SJSA1 (cell line): Measurements from ENCODE around the gene DNER. TPM values are rescaled to one million over a fixed set of nuclear protein-coding genes. Genes with fewer than 3 reads are reported as not detected.

Source experiments
- DNase-seq, 2 experiments: peaks; one replicate each; pipeline ENCODE4 v3.0.0-alpha.2; 2015 to 2020; ENCODE audit warnings: low spot score in 2 of 2, low read depth in 1 of 2
- H3K27ac ChIP-seq: fragments of 250-450 bp; sonication (Bioruptor Pico); 2 replicates; pipeline ENCODE4 v1.5.1; 2020; ENCODE audit warnings: mild to moderate bottlenecking, moderate library complexity
- H3K27me3 ChIP-seq: fragments of 250-450 bp; sonication (Bioruptor Pico); replicated peaks from 2 replicates; pipeline ENCODE4 v1.5.1; 2020; ENCODE audit warnings: mild to moderate bottlenecking, moderate library complexity
- H3K36me3 ChIP-seq: fragments of 250-450 bp; sonication (Bioruptor Pico); 2 replicates; pipeline ENCODE4 v1.5.1; 2020; ENCODE audit warnings: mild to moderate bottlenecking
- H3K4me1 ChIP-seq: fragments of 250-450 bp; sonication (Bioruptor Pico); replicated peaks from 2 replicates; pipeline ENCODE4 v1.6.1; 2021; ENCODE audit warnings: mild to moderate bottlenecking
- H3K4me3 ChIP-seq: fragments of 250-450 bp; sonication (Bioruptor Pico); 2 replicates; pipeline ENCODE4 v1.5.1; 2020; ENCODE audit warnings: mild to moderate bottlenecking
- H3K9me3 ChIP-seq: fragments of 250-450 bp; sonication (Bioruptor Pico); replicated peaks from 2 replicates; pipeline ENCODE4 v1.5.1; 2020; ENCODE audit warnings: mild to moderate bottlenecking
- total RNA-seq: library from RNA; depleted of rRNA; stranded (reverse); fragments of >200 nt; shearing (Covaris generic); gene quantifications from 2 replicates; pipeline ENCODE4 v1.2.3, GENCODE V29; 2014

Gene DNER
- total RNA-seq, 1 experiment from 2014 or later: 0.05 TPM

DNA sequence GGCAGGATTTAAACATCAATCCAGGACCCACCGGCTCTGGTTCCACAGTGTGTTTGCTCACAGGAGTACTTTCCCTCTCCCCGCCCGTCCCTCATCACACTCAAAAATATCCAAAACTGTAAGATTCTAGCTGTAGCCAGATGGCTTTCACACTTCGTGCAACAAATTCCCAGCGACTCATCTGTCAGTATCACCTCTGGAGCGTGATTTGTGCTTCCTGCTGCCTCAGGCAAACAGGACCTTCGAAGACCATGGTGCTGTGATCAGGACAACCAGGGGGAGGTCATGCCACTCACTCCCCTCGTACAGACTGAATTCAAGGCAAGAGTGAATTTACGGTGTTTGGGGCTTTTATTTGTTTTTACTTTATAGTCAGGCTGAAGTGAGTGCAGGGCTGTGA is 288.8 kb downstream of the DNER start:
- no peaks in the 10 kb centered on the region for H3K36me3 ChIP-seq
- H3K27me3 ChIP-seq: no peaks in the 10 kb centered on the region
- H3K4me1 ChIP-seq: no peaks in the 10 kb centered on the region
- H3K9me3 ChIP-seq: no peaks in the 10 kb centered on the region
- H3K4me3 ChIP-seq: no peak overlapping the region
- H3K27ac ChIP-seq: no peak overlapping the region
- DNase-seq: no peak

DNA sequence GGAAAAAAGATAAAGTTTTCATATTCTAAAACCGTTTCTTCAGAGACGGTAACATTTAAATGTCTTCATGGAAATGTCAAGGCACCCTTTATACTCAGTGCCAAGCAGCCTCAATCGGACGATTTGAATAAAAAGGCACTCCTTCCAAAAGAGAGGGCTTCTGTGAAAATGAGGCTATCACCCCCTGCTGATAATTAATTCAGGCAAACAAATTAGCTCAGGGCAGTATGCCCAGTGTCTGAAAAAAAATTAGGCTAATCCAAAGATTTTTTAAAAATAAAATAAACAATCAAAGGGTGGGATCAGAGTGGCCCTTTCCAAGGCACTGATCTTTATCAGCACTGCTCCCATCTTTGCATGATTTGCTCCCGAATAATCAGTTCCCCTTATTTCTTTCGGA is 292.3 kb downstream of the DNER start:
- DNase-seq: no peak

GRCh38 chr2:229419158-229419557 is 295.2 kb downstream of the DNER start:
- H3K27ac ChIP-seq: no peak overlapping the region
- H3K4me3 ChIP-seq: no peak overlapping the region
- no peak for DNase-seq
- H3K9me3 ChIP-seq: 0 out of 2 replicates have a peak, but pooled peaks cover 2% of the 10 kb centered on the region
- H3K36me3 ChIP-seq: no peaks in the 10 kb centered on the region
- H3K27me3 ChIP-seq: no peaks in the 10 kb centered on the region
- H3K4me1 ChIP-seq: no peaks in the 10 kb centered on the region

More for the DNA sequence above, 292.3 kb downstream of the DNER start:
- Histone ChIP-seq H3K4me3 (no peak overlapping the region), H3K4me1 (no peaks in the 10 kb centered on the region), H3K36me3 (no peaks in the 10 kb centered on the region), H3K27me3 (no peaks in the 10 kb centered on the region), H3K27ac (no peak overlapping the region), H3K9me3 (no peaks in the 10 kb centered on the region)

- Histone ChIP-seq H3K4me3 (no peak overlapping the region), H3K27me3 (no peaks in the 10 kb centered on the region), H3K9me3 (0 out of 2 replicates have a peak, but pooled peaks cover 2% of the 10 kb centered on the region), H3K4me1 (no peaks in the 10 kb centered on the region), H3K36me3 (no peaks in the 10 kb centered on the region), H3K27ac (no peak overlapping the region)
- no peak for DNase-seq
Measured at GRCh38 chr2:229417916-229418315, 296.4 kb downstream of the DNER start.

DNA sequence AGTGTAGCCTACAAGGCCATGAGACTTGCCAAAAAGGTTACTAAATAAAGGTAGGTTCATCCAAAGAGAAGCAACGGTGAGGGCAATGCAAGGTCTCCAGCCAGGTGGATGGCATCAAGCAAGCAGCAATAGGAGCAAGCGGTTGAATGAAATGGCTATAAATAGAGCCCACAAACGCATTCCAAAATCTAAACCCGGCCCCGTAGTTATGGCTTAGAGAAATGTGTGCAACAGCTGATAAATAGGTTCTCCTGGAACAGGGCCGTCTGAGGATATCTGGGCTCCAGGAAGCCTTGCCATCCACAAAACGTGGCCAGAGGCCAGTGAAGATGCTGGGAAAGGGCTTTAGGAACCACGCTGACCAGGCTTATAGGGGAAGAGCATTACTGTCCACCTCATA is 297.2 kb downstream of the DNER start:
- Histone ChIP-seq H3K4me3 (no peak overlapping the region), H3K27ac (no peak overlapping the region), H3K9me3 (0 out of 2 replicates have a peak, but pooled peaks cover 2% of the 10 kb centered on the region), H3K27me3 (no peaks in the 10 kb centered on the region), H3K4me1 (no peaks in the 10 kb centered on the region), H3K36me3 (no peaks in the 10 kb centered on the region)
- no peak for DNase-seq

DNA sequence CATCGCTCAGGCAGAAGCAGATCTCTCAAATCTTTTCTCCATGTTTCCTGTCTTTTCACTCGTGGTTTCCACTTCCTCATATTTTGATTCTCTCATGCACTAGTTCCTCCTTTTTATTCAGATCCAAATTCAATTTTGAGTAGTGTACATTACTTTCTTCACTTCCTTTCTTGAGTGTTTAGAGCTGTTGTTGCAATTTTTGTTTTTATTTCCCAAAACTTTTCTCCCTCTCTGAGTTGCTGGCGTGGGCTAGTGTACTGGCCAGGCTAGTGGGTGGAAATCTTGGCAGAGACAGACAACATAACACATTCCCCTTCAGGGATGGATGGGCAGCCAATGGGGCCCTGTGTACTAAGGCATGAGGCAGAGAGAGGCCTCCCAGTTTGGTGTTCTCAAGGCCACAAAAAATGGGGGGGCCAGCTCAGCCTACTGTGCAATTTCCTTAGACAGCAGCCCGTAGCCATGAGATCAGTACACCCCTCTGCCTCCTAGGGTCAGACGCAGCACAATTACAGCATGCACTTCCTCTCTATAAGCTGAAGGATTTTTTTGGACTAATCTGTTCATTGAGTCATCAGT is 298.1 kb downstream of the DNER start:
- Histone ChIP-seq H3K4me3 (no peak overlapping the region), H3K36me3 (no peaks in the 10 kb centered on the region), H3K27me3 (no peaks in the 10 kb centered on the region), H3K4me1 (no peaks in the 10 kb centered on the region), H3K27ac (no peak overlapping the region), H3K9me3 (0 out of 2 replicates have a peak, but pooled peaks cover 2% of the 10 kb centered on the region)
- DNase-seq: no peak

GRCh38 chr2:229414631-229415030 is 299.7 kb downstream of the DNER start:
- no peaks in the 10 kb centered on the region for H3K27me3 ChIP-seq
- no peak overlapping the region for H3K4me3 ChIP-seq
- H3K4me1 ChIP-seq: peaks cover 5% of the 10 kb centered on the region
- 0 out of 2 replicates have a peak, but pooled peaks cover 2% of the 10 kb centered on the region for H3K9me3 ChIP-seq
- H3K27ac ChIP-seq: no peak overlapping the region
- no peaks in the 10 kb centered on the region for H3K36me3 ChIP-seq
- no peak for DNase-seq

DNA sequence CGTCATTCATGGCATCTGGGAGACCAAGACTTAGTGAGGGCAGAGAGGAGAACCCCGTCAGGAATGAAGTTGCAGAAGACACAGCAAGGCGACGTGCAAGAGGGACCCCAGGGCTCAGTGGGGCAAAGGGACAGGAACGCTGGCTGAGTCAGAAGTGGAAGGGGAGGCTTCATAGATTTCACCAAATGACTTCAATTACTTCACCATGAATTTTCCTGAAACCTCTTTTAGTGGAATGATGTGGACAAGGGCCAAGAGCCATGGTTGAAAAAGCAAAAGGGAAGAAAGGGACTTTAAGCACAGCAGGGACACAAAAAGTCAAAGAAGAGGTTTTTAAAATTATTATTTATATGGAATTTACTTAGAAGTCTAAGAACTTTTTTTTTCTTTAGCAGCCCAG is 301.7 kb downstream of the DNER start:
- no peak overlapping the region for H3K4me3 ChIP-seq
- no peak overlapping the region for H3K27ac ChIP-seq
- no peaks in the 10 kb centered on the region for H3K36me3 ChIP-seq
- H3K9me3 ChIP-seq: 0 out of 2 replicates have a peak, but pooled peaks cover 2% of the 10 kb centered on the region
- H3K27me3 ChIP-seq: no peaks in the 10 kb centered on the region
- H3K4me1 ChIP-seq: peaks cover 24% of the 10 kb centered on the region
- no peak for DNase-seq

DNA sequence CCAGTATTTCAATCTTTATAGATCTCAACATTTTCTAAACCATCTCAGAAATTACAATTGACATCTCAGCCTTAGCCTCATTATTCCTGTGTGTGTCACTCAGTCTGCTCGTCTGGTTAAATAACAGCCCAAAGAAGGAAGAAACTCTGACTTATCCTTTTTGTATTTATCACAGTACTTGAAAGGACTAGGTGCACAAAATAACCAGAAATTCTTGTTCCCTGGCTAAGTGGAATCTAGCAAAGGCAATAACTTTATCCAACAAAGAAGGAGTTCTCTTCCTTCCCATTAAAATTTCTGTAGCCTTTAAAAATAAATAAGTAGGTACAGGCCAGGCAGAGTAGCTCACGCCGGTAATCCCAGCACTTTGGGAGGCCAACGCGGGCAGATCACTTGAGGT is 303.4 kb downstream of the DNER start:
- H3K27me3 ChIP-seq: no peaks in the 10 kb centered on the region
- H3K9me3 ChIP-seq: 0 out of 2 replicates have a peak, but pooled peaks cover 2% of the 10 kb centered on the region
- H3K27ac ChIP-seq: no peak overlapping the region
- H3K4me3 ChIP-seq: no peak overlapping the region
- no peaks in the 10 kb centered on the region for H3K36me3 ChIP-seq
- no peak for DNase-seq
- peaks cover 36% of the 10 kb centered on the region for H3K4me1 ChIP-seq

- H3K9me3 ChIP-seq: 0 out of 2 replicates have a peak, but pooled peaks cover 2% of the 10 kb centered on the region
- DNase-seq: no peak
- peaks cover 36% of the 10 kb centered on the region for H3K4me1 ChIP-seq
- no peak overlapping the region for H3K4me3 ChIP-seq
- no peak overlapping the region for H3K27ac ChIP-seq
- no peaks in the 10 kb centered on the region for H3K36me3 ChIP-seq
- no peaks in the 10 kb centered on the region for H3K27me3 ChIP-seq
Measured at GRCh38 chr2:229410264-229410663, 304.1 kb downstream of the DNER start.

DNA sequence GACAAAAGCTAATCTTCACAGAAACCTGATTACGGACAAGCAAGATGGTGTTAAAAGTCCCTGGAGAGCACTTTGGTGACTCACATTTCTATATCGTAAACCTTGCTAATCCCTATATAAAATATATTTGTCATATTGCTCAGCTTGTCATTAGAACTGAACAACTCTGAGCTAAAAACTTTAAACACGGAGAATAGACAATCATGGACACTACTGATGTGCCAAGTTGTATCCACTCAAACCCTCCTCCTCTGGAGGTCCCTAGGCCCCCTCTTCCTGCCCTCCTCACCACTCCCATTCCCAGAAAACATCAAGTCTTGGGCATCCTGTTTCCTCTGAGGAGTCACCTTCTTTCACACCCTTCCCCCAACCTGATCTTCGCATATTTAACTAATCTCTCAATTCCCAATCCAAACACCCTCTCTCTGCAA is 304.6 kb downstream of the DNER start:
- DNase-seq: peak in 1 of 2 experiments; percentile 3
- Histone ChIP-seq H3K27me3 (no peaks in the 10 kb centered on the region), H3K27ac (peak overlapping the region; percentile 100), H3K4me3 (no peak overlapping the region), H3K36me3 (no peaks in the 10 kb centered on the region), H3K9me3 (0 out of 2 replicates have a peak, but pooled peaks cover 2% of the 10 kb centered on the region), H3K4me1 (peaks cover 36% of the 10 kb centered on the region)

GRCh38 chr2:229408962-229409361 is 305.4 kb downstream of the DNER start:
- Histone ChIP-seq H3K4me1 (peaks cover 36% of the 10 kb centered on the region), H3K36me3 (no peaks in the 10 kb centered on the region), H3K4me3 (no peak overlapping the region), H3K27ac (peak overlapping the region; percentile 100), H3K9me3 (no peaks in the 10 kb centered on the region), H3K27me3 (no peaks in the 10 kb centered on the region)
- DNase-seq: no peak

GRCh38 chr2:229408356-229408755 is 306.0 kb downstream of the DNER start:
- no peaks in the 10 kb centered on the region for H3K27me3 ChIP-seq
- no peaks in the 10 kb centered on the region for H3K9me3 ChIP-seq
- H3K4me3 ChIP-seq: no peak overlapping the region
- DNase-seq: peak; percentile 78 to 96
- peak overlapping the region; percentile 100 for H3K27ac ChIP-seq
- peaks cover 36% of the 10 kb centered on the region for H3K4me1 ChIP-seq
- no peaks in the 10 kb centered on the region for H3K36me3 ChIP-seq

DNA sequence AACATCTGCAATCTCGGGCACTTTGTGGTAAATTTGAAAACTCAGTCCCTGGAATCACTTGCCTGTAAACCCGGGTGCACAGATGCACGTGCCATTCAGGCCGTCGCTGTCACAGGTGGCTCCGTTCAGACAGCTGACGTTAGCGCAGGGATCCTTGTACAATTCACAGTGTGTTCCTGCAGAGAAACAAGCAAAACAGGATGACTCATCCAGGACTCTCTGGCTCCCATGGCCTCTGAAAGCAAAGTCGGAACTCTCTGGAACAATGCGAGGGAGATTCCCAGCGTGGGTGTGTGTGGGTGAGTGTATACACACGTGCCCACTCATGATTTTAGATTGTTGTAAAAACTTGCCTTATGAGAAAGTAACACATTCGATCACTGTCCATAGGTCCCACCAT is 307.2 kb downstream of the DNER start:
- Histone ChIP-seq H3K4me1 (peaks cover 36% of the 10 kb centered on the region), H3K27me3 (no peaks in the 10 kb centered on the region), H3K4me3 (no peak overlapping the region), H3K36me3 (no peaks in the 10 kb centered on the region), H3K27ac (peak overlapping the region; percentile 100), H3K9me3 (no peaks in the 10 kb centered on the region)
- peak; percentile 86 to 91 for DNase-seq

DNA sequence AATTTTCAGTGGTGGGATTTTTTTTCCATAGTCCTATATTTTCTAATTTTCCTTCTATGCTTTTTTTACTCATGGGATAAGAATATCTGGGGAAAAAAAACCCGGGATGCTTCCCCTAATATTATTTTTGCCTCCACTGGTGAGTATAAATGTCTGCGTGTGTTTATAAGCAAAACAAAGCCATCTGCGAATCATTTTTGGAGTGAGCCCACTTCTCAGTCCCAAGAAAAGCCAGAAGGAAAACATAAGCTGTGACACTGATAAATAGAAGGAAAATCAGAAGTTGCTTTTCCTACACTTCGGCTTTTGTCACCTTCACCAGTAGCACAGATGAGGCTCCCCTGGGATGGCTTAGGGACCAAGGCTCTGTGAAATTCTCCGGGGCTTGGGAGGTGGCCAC is 308.6 kb downstream of the DNER start:
- H3K9me3 ChIP-seq: no peaks in the 10 kb centered on the region
- H3K4me1 ChIP-seq: peaks cover 36% of the 10 kb centered on the region
- no peak overlapping the region for H3K4me3 ChIP-seq
- no peaks in the 10 kb centered on the region for H3K27me3 ChIP-seq
- DNase-seq: no peak
- no peaks in the 10 kb centered on the region for H3K36me3 ChIP-seq
- no peak overlapping the region for H3K27ac ChIP-seq
